ENCODE measurements around the gene SCN3B.

- TF ChIP-seq CTCF (conservative IDR thresholded peaks at IDR 0.05; ENCODE audit: low read depth, low read length) (no peak), EZH2phosphoT487 (IDR thresholded peaks at IDR 0.05; ENCODE audit: borderline replicate concordance, low read length) (no peak)
Observed at GRCh38 chr11:123587559-123587958, 66.9 kb downstream of the SCN3B start.
